ENCODE results near the gene SCYGR4. TPM values are rescaled to one million over a fixed set of nuclear protein-coding genes. Genes with fewer than 3 reads are reported as not detected.

Gene SCYGR4
- total and polyA plus RNA-seq, 10 of the 15 experiments (the other 5 are each of a cell fraction or from before 2014, with no cell fraction given): 0.11 TPM; not detected in 9

- in situ Hi-C loops (cut with MboI): no loop called here
- H3K79me2 ChIP-seq (ENCODE audit: control insufficient read depth, insufficient read depth, low read length): no peaks in the 10 kb centered on the region
- ATAC-seq: no peak
- no peaks in the 10 kb centered on the region for H3K4me1 ChIP-seq (ENCODE audit: control insufficient read depth, insufficient read depth, low read length)
- 47% methylated on average over 8 of the region's 8 CpGs for WGBS (ENCODE audit: insufficient coverage, insufficient replicate concordance, low lambda C conversion rate, missing lambda C conversion rate)
- intact Hi-C loops (cut with micrococcal nuclease; ENCODE audit: unreplicated experiment): loop anchor here (10.0 kb wide), 1 partner anchor 533 kb away; no protein-coding TSS in a partner anchor
- no peaks in the 10 kb centered on the region for H4K20me1 ChIP-seq (ENCODE audit: control insufficient read depth, insufficient read depth)
- no peak overlapping the region for H3K9ac ChIP-seq (ENCODE audit: control insufficient read depth, insufficient read depth, low read length)
- H3K4me3 ChIP-seq: no peak overlapping the region
- SMC1A ChIA-PET (ENCODE audit: uncharacterized antibody, unreplicated experiment): interaction anchor here (0.7 to 4.1 kb wide), 10 partner anchors 8 to 307 kb away, joined by 3 to 56 read pairs (median 7); no protein-coding TSS in a partner anchor
- no peaks in the 10 kb centered on the region for H3K36me3 ChIP-seq (ENCODE audit: control insufficient read depth in 2 of 2, insufficient read depth in 2 of 2, low read length in 1 of 2)
- CTCF ChIA-PET: interaction anchor here (0.6 to 5.4 kb wide), 31 partner anchors 9 to 1074 kb away, joined by 3 to 134 read pairs (median 5); no protein-coding TSS in a partner anchor
- no peak for DNase-seq (ENCODE audit: low read depth, low spot score)
- H3K27ac ChIP-seq (ENCODE audit: control insufficient read depth, insufficient read depth): no peak overlapping the region
- no peak overlapping the region for H3K4me2 ChIP-seq (ENCODE audit: control insufficient read depth, insufficient read depth)
- no peak overlapping the region for H2AFZ ChIP-seq (ENCODE audit: control insufficient read depth, low read depth, low read length)
- no peak for FAIRE-seq
- POLR2A ChIA-PET: no interaction called here
- TF ChIP-seq RFX5 (IDR thresholded peaks at IDR 0.05; ENCODE audit: low read depth, low read length) (no peak), NR2C1 (IDR thresholded peaks at IDR 0.05) (no peak), ATF3 (IDR thresholded peaks at IDR 0.05; ENCODE audit: borderline replicate concordance, extremely low read depth, low read depth, low read length) (no peak), ZNF622 (IDR thresholded peaks at IDR 0.05) (no peak), STAT3 (IDR thresholded peaks at IDR 0.05; ENCODE audit: low read depth, low read length) (no peak), EP300 (IDR thresholded peaks at IDR 0.05; ENCODE audit: borderline replicate concordance in 1 of 2, control insufficient read depth in 1 of 2, low read depth in 2 of 2, low read length in 2 of 2) (no peak), ZZZ3 (IDR thresholded peaks at IDR 0.05; ENCODE audit: control insufficient read depth, insufficient read length, low read depth) (no peak), HDGF (IDR thresholded peaks at IDR 0.05) (no peak), RBBP5 (conservative IDR thresholded peaks at IDR 0.05) (no peak), STAT1 (conservative IDR thresholded peaks at IDR 0.05) (no peak), PBX3 (IDR thresholded peaks at IDR 0.05; ENCODE audit: insufficient replicate concordance, low read depth, low read length) (no peak)
- TF ChIP-seq, protein P1, sequence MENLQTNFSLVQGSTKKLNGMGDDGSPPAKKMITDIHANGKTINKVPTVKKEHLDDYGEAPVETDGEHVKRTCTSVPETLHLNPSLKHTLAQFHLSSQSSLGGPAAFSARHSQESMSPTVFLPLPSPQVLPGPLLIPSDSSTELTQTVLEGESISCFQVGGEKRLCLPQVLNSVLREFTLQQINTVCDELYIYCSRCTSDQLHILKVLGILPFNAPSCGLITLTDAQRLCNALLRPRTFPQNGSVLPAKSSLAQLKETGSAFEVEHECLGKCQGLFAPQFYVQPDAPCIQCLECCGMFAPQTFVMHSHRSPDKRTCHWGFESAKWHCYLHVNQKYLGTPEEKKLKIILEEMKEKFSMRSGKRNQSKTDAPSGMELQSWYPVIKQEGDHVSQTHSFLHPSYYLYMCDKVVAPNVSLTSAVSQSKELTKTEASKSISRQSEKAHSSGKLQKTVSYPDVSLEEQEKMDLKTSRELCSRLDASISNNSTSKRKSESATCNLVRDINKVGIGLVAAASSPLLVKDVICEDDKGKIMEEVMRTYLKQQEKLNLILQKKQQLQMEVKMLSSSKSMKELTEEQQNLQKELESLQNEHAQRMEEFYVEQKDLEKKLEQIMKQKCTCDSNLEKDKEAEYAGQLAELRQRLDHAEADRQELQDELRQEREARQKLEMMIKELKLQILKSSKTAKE (IDR thresholded peaks at IDR 0.05; ENCODE audit: low read depth, poor library complexity, severe bottlenecking): no peak
- TF ChIP-seq, protein P2, sequence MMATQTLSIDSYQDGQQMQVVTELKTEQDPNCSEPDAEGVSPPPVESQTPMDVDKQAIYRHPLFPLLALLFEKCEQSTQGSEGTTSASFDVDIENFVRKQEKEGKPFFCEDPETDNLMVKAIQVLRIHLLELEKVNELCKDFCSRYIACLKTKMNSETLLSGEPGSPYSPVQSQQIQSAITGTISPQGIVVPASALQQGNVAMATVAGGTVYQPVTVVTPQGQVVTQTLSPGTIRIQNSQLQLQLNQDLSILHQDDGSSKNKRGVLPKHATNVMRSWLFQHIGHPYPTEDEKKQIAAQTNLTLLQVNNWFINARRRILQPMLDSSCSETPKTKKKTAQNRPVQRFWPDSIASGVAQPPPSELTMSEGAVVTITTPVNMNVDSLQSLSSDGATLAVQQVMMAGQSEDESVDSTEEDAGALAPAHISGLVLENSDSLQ (IDR thresholded peaks at IDR 0.05): no peak
- no TSS peak for BruUV-seq (replicated peaks)
- H3K9me3 ChIP-seq (replicated peaks; ENCODE audit: control insufficient read depth, insufficient read depth, low read length): no peaks in the 10 kb centered on the region
- RAD21 ChIA-PET (ENCODE audit: unreplicated experiment): interaction anchor here (0.7 to 4.1 kb wide), 14 partner anchors 13 to 251 kb away, joined by 3 to 56 read pairs (median 6); no protein-coding TSS in a partner anchor
- no peaks in the 10 kb centered on the region for H3K27me3 ChIP-seq (replicated peaks in 1 of 2; ENCODE audit: control insufficient read depth in 2 of 2, insufficient read depth in 2 of 2, low read length in 1 of 2)
Observed at GRCh38 chr2:227657199-227657845, 40.0 kb downstream of the SCYGR4 start.

All from GM12878 (cell line).